Colon (tissue), 2 donors: ENCODE data around the gene NR2F6.
"Not testable (repeated sequence)": the region's sequence is repeated elsewhere in the genome, so short reads cannot be mapped to it uniquely, and the experiment has no call there.

Experiments
- FAIRE-seq: peaks from 2 replicates; lab custom pipeline; 2012; peaks lifted over from hg19 to GRCh38; lab: Jason Lieb, UNC
- donor health status: control.
- donor health status: control.

The NR2F6 gene

GRCh38 chr19:17210296-17210695, 35.4 kb downstream of the NR2F6 start:
- FAIRE-seq: no peak

- no peak for FAIRE-seq
These were observed 36.3 kb downstream of the NR2F6 start for GRCh38 chr19:17209126-17210036.

- no peak for FAIRE-seq
These were observed 38.8 kb downstream of the NR2F6 start for GRCh38 chr19:17206736-17207581.

GRCh38 chr19:17205237-17206140, 40.2 kb downstream of the NR2F6 start:
- no peak for FAIRE-seq

GRCh38 chr19:17202713-17203112, 43.0 kb downstream of the NR2F6 start:
- FAIRE-seq: no peak

GRCh38 chr19:17202249-17202648, 43.5 kb downstream of the NR2F6 start:
- no peak for FAIRE-seq

GRCh38 chr19:17200408-17201079, 45.2 kb downstream of the NR2F6 start:
- no peak for FAIRE-seq

GRCh38 chr19:17197666-17198065, 48.1 kb downstream of the NR2F6 start:
- no peak for FAIRE-seq

- no peak for FAIRE-seq
These were observed 49.1 kb downstream of the NR2F6 start for GRCh38 chr19:17196610-17197009.

GRCh38 chr19:17195106-17195505, 50.6 kb downstream of the NR2F6 start:
- no peak for FAIRE-seq

GRCh38 chr19:17194608-17195007, 51.1 kb downstream of the NR2F6 start:
- FAIRE-seq: no peak

- FAIRE-seq: no peak
These were observed 53.0 kb downstream of the NR2F6 start for GRCh38 chr19:17192751-17193150.

- FAIRE-seq: not testable (repeated sequence)
These were observed 54.0 kb downstream of the NR2F6 start for GRCh38 chr19:17191736-17192135.

GRCh38 chr19:17185590-17185989, 60.1 kb downstream of the NR2F6 start:
- no peak for FAIRE-seq

GRCh38 chr19:17184371-17184841, 61.3 kb downstream of the NR2F6 start:
- FAIRE-seq: no peak

GRCh38 chr19:17183858-17184321, 61.8 kb downstream of the NR2F6 start:
- no peak for FAIRE-seq

GRCh38 chr19:17183271-17183761, 62.4 kb downstream of the NR2F6 start:
- FAIRE-seq: no peak
